ENCODE results near the gene CLCN2.

Gene CLCN2

GRCh38 chr3:184380185-184380626 is 18.8 kb upstream of the CLCN2 start:
- no peak overlapping the region for H3K27ac ChIP-seq
- no peak for TF ChIP-seq ZFX (IDR thresholded peaks at IDR 0.05)
- TF ChIP-seq, protein P1, sequence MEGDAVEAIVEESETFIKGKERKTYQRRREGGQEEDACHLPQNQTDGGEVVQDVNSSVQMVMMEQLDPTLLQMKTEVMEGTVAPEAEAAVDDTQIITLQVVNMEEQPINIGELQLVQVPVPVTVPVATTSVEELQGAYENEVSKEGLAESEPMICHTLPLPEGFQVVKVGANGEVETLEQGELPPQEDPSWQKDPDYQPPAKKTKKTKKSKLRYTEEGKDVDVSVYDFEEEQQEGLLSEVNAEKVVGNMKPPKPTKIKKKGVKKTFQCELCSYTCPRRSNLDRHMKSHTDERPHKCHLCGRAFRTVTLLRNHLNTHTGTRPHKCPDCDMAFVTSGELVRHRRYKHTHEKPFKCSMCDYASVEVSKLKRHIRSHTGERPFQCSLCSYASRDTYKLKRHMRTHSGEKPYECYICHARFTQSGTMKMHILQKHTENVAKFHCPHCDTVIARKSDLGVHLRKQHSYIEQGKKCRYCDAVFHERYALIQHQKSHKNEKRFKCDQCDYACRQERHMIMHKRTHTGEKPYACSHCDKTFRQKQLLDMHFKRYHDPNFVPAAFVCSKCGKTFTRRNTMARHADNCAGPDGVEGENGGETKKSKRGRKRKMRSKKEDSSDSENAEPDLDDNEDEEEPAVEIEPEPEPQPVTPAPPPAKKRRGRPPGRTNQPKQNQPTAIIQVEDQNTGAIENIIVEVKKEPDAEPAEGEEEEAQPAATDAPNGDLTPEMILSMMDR (conservative IDR thresholded peaks at IDR 0.05): no peak

DNA sequence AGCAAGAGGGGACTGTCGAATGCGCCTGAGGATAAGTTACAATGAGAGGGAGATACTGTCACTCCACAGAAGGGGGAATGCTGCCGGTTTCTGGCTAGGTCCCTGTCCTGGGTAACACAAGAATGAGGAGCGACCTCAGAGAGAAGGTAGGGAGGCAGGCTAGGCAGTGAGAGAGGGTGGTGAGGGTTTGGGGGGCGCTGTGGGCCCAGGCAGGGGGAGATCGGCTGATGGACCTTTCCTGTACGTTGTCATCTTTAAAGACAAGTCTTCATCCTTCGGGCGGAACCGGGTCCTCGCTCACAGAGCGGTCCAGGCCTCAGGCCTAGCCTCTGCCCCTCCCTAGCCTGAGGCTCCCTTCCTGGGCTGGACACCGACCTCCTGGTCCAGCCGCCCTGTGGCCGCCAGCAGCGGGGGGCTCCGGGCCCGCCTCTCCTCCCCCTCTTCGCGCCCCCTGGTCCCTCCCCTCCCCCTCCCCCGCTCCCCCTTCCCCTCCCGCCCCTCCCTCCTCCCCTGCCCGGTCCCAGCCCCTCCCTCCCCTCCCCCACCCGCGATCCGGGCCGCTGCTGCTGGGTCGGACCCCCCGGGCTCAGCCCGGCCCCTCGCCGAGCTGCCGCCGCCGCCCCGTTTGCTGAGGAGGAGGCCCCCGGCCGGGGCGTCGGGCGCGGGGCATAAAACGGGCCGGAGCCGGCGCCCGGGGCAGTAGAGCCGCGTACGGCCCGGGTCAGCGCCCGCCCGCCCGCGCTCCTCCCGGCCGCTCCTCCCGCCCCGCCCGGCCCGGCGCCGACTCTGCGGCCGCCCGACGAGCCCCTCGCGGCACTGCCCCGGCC is 18.2 kb upstream of the CLCN2 start, which contains the start of gene CHRD:
Gene CHRD (plus strand): TSS at position 697 of the 827 bp plus-strand sequence. CDS start 265 bp downstream, outside the sequence.
- H3K27ac ChIP-seq: no peak within 1 kb of the TSS
- TF ChIP-seq, protein P1 (conservative IDR thresholded peaks at IDR 0.05): no peak
- no peak for TF ChIP-seq ZFX (IDR thresholded peaks at IDR 0.05)

DNA sequence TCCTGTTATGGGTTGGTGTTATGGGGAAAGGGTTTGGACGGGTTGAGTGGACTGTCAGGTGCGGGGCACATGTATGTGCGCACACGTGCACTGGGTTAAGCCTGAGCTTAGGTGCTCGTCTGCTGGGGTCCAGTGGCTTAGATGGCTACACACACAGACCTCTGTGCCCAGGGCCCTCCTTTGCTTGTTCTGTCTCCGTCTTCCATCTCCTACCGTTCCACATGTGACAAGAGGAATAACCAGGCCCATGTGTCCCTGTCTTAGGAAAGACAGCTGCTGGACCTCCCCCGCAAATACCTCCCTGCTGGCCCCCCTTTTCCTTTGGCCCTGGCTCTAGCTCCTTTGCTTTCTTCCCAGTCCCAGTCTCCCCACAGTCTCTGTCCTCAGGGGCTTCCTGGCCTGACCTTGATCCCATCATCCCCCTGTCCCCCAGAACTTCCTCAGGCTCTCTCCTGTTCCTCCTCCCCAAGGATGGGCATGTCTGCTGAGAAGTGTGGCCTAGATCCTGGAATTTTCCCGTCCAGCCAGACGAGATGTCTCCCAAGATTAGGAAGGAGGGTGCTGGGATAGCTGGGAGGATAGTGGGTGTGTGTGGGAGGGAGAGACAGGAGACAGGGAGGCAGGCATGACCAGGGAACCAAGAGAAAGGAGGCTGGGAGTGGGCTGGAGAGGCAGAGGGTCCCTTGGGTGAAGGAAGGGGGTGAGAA is 17.4 kb upstream of the CLCN2 start:
- no peak for TF ChIP-seq ZFX (IDR thresholded peaks at IDR 0.05)
- TF ChIP-seq, protein P1 (conservative IDR thresholded peaks at IDR 0.05): no peak
- H3K27ac ChIP-seq: no peak overlapping the region

GRCh38 chr3:184377882-184378445 is 16.6 kb upstream of the CLCN2 start, which contains the start of gene THPO:
TSS of gene THPO (minus strand) at chr3:184378207. CDS start at chr3:184376259, 1,948 bp downstream.
- TF ChIP-seq ZFX (IDR thresholded peaks at IDR 0.05): no peak
- TF ChIP-seq, protein P1 (conservative IDR thresholded peaks at IDR 0.05): no peak
- no peak within 1 kb of the TSS for H3K27ac ChIP-seq

- H3K27ac ChIP-seq: no peak overlapping the region
- TF ChIP-seq ZFX (IDR thresholded peaks at IDR 0.05): no peak
- TF ChIP-seq, protein P1 (conservative IDR thresholded peaks at IDR 0.05): no peak
These were observed 16.0 kb upstream of the CLCN2 start for GRCh38 chr3:184377374-184377773.

DNA sequence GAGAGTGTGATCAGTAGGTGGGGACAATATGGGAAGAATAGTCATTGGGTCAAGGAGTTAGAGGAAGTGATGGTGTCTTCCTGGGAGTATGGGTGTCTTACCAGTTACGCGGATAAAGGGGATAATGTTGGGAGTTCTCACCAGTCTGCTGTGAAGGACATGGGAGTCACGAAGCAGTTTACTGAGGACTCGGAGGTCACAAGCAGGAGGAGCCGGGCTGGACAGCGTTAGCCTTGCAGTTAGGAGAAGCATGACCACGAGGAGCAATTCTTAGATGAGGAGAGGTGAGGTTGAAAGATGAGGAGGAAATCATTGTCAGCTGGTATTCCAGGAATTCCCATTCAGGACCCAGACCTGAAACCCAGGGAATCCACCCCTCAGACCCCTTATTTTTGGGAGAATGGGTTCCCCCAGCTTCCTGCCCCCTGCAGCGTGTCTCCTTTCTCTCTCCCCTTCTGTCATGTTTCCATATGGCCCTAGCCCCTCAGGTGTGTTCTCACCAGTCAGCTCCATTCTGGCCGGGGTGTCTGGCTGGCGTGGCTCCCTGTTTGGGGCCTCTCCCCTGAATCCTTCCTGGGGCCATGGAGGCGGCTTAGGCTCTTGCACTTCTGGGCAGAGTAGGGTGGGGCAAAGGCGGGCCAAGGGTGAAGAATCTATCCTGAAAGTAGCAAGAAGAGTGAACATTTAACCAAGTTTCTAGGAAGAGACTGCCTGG is 14.5 kb upstream of the CLCN2 start:
- no peak overlapping the region for H3K27ac ChIP-seq
- TF ChIP-seq ZFX (IDR thresholded peaks at IDR 0.05): no peak
- TF ChIP-seq, protein P1 (conservative IDR thresholded peaks at IDR 0.05): no peak
